ENCODE results near the gene IMPG2. TPM values are rescaled to one million over a fixed set of nuclear protein-coding genes. Genes with fewer than 3 reads are reported as not detected.

IMPG2 gene
- total RNA-seq, 1 experiment from 2014 or later: 0.04 TPM

DNA sequence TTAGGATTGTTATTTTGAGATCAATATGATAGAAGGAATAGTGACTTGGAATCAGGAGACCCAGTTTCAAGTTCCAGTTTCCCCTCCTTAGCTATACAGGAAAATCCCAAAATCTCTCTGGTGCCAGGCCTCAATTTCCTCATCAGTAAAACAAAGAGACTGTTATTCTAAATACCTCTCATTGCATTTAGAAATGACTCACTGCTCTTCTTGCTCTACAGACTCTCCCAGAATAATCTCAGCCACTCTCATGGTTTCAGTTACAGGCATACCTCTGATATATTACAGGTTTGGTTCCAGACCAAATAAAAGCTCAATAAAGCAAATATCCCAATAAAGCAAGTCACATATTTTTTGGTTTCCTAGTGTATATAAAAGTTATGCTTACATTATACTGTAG lies 28.3 kb downstream of the IMPG2 start:
- Histone ChIP-seq H3K4me1 (ENCODE audit: insufficient read depth, low read length) (no peaks in the 10 kb centered on the region), H3K23ac (ENCODE audit: insufficient read length, low read depth, low read length) (no peak overlapping the region), H4K20me1 (ENCODE audit: control insufficient read depth, insufficient read depth, insufficient read length) (no peaks in the 10 kb centered on the region), H3K9me3 (ENCODE audit: control insufficient read depth, low read depth, low read length) (no peaks in the 10 kb centered on the region), H3K9ac (ENCODE audit: extremely low read depth, insufficient read length, low read length) (no peak overlapping the region), H2AFZ (ENCODE audit: low read length) (no peak overlapping the region), H2BK120ac (ENCODE audit: low read depth, low read length, poor library complexity, severe bottlenecking) (no peak overlapping the region), H3K27me3 (ENCODE audit: insufficient read depth, low read length) (no peaks in the 10 kb centered on the region), H3K27ac (ENCODE audit: insufficient read length, low read depth, low read length) (no peak overlapping the region), H3K79me1 (ENCODE audit: insufficient read depth, low read depth, low read length, poor library complexity, severe bottlenecking) (no peaks in the 10 kb centered on the region), H4K8ac (replicated peaks; ENCODE audit: insufficient read length, low read depth, low read length) (no peak overlapping the region), H3K79me2 (ENCODE audit: insufficient read depth, low read length) (no peaks in the 10 kb centered on the region), H3T11ph (ENCODE audit: low read length) (no peak overlapping the region), H3K18ac (ENCODE audit: insufficient read length, low read depth, low read length) (no peak overlapping the region), H3K4ac (ENCODE audit: low read depth, low read length) (no peak overlapping the region), H2BK20ac (ENCODE audit: low read depth, low read length, poor library complexity, severe bottlenecking) (no peak overlapping the region), H3K23me2 (ENCODE audit: insufficient read length, low read depth, low read length, poor library complexity, severe bottlenecking) (no peaks in the 10 kb centered on the region), H2BK15ac (ENCODE audit: low read depth, low read length) (no peak overlapping the region), H2BK5ac (ENCODE audit: insufficient read length, low read length) (no peak overlapping the region), H2BK12ac (ENCODE audit: insufficient read length, low read depth, low read length) (no peak overlapping the region), H4K91ac (ENCODE audit: insufficient read length, low read depth, low read length) (no peak overlapping the region), H3K4me2 (ENCODE audit: insufficient read depth, insufficient read length, low read length) (no peak overlapping the region), H3K14ac (ENCODE audit: insufficient read depth, low read length) (no peak overlapping the region), H2AK5ac (ENCODE audit: insufficient read length, low read length) (no peak overlapping the region), H3K56ac (ENCODE audit: insufficient read length, low read depth, low read length) (no peak overlapping the region), H4K5ac (ENCODE audit: insufficient read length, low read depth, low read length) (no peak overlapping the region)
- DNase-seq: no peak
- TF ChIP-seq, protein P1, sequence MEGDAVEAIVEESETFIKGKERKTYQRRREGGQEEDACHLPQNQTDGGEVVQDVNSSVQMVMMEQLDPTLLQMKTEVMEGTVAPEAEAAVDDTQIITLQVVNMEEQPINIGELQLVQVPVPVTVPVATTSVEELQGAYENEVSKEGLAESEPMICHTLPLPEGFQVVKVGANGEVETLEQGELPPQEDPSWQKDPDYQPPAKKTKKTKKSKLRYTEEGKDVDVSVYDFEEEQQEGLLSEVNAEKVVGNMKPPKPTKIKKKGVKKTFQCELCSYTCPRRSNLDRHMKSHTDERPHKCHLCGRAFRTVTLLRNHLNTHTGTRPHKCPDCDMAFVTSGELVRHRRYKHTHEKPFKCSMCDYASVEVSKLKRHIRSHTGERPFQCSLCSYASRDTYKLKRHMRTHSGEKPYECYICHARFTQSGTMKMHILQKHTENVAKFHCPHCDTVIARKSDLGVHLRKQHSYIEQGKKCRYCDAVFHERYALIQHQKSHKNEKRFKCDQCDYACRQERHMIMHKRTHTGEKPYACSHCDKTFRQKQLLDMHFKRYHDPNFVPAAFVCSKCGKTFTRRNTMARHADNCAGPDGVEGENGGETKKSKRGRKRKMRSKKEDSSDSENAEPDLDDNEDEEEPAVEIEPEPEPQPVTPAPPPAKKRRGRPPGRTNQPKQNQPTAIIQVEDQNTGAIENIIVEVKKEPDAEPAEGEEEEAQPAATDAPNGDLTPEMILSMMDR (conservative IDR thresholded peaks at IDR 0.05): no peak
- Mint-ChIP-seq H3K4me1 (peaks cover 0 to 4% of the 10 kb centered on the region in 2 experiments; a peak in 1 of 4 replicates), H3K27me3 (ENCODE audit: low read depth) (no peaks in the 10 kb centered on the region; the same call in 1 of the 2 replicates), H3K27ac (no peak overlapping the region), H3K9me3 (peaks cover 0 to 4% of the 10 kb centered on the region in 2 experiments; a peak in 1 of 5 replicates), H3K4me3 (no peak overlapping the region), H3K36me3 (ENCODE audit: insufficient read depth in 1 of 3, low read depth in 3 of 3) (no peaks in the 10 kb centered on the region)

Data from H9 (cell line).